HL-60/S4 treated with phorbol 12-myristate 13-acetate at 8.2 ng/mL for 4 days and 3 days (cell line): Measurements from ENCODE around the gene TRIM63.
"Not testable (repeated sequence)": the region's sequence is repeated elsewhere in the genome, so short reads cannot be mapped to it uniquely, and the experiment has no call there.

Experiments
- in situ Hi-C: fragments of 300-500 bp; cut with MboI; formaldehyde crosslinking; loops from 2 replicates; pipeline ENCODE4 v1.15.0; 2022; ENCODE audit warnings: low sequenced_read_pairs

Gene TRIM63

DNA sequence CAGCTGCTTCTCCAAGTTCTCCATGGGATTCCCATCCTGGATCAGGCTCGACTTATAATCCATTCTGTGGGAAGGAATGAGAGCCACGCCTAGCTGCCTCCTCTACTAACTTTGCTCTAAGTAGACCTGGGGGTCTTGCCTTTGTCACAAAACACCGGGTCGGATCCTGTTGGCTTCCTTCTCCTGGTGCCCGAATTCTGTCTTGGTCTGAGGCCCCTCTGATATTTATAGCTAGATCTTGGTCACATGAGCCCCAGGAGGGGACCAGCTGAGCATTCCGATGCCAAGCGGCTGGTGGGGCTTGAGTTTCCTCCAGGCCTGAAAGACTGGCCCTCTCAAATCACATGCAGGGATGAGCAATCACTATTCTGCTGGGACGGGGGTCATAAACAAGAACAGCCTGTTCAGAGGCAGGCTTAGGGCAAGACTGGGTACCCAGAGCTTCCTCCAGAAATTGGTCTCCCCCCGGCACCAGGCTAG is at the start of gene TRIM63:
TSS of gene TRIM63 (minus strand) at position 199 of the 480 bp plus-strand sequence. CDS start at position 63, 136 bp downstream.
- in situ Hi-C loops: no loop called here

DNA sequence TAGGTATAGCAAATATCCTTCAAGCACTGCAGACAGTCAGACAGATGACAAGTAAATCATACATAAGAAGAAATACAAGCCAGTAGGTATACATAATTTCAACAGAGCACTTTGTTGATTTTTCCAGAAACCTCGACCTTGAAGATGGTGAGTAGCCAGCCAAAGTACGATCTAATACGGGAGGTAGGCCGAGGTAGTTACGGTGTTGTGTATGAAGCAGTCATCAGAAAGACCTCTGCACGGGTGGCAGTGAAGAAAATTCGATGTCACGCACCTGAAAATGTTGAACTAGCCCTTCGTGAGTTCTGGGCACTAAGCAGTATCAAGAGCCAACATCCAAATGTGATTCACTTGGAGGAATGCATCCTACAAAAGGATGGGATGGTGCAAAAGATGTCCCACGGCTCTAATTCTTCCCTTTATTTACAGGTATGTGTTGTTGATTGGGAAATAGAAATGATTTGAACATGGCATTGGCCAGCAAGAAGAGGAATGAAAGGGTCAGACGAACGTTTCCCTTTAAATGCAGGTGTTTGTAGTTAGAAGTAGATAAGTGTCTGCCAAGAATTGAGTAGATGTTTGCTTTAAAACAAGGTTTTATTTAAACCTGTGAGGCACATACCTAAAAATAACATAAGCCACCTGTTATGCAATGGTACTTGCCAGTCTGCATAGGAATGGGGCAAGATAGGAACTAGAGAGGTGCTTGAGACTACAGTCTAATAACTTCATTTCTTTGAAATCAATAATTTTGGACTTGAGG is 46.9 kb upstream of the TRIM63 start:
- in situ Hi-C loops: no loop called here

DNA sequence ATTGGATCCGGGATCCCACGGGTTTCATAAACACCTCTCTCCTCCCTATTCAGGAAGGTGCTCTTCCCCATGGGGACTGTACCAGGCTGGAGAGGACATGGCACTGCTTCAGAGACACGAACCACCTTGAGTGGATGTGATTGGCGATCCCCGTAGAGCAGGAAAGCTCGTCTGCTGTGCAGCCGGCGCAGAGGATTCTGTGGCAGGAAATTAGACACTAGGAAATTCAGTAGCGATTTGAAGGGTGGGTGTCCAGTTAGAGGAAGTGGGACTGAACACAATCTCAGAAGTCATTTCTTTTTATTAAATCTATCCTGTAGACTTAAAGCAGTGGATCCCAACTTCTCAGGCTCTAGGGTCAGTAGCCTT is 45.0 kb upstream of the TRIM63 start:
- in situ Hi-C loops: no loop called here

GRCh38 chr1:26111530-26112406 is 44.3 kb upstream of the TRIM63 start, which contains the start of gene PDIK1L:
Gene PDIK1L, plus strand, starts transcription at chr1:26111824. Its CDS starts 2,485 bp downstream, at chr1:26114309.
- in situ Hi-C loops: no loop called here

GRCh38 chr1:26110731-26111529 is 43.5 kb upstream of the TRIM63 start:
- in situ Hi-C loops: no loop called here

GRCh38 chr1:26109229-26110164 is 42.1 kb upstream of the TRIM63 start:
- in situ Hi-C loops: loop anchor here (10.0 kb wide), 2 partner anchors 45 to 285 kb away; partner anchors contain the start of gene FAM110D

GRCh38 chr1:26105226-26105548 is 37.8 kb upstream of the TRIM63 start:
- in situ Hi-C loops: loop anchor here (10.0 kb wide), 2 partner anchors 50 to 290 kb away; partner anchors contain the start of gene FAM110D

DNA sequence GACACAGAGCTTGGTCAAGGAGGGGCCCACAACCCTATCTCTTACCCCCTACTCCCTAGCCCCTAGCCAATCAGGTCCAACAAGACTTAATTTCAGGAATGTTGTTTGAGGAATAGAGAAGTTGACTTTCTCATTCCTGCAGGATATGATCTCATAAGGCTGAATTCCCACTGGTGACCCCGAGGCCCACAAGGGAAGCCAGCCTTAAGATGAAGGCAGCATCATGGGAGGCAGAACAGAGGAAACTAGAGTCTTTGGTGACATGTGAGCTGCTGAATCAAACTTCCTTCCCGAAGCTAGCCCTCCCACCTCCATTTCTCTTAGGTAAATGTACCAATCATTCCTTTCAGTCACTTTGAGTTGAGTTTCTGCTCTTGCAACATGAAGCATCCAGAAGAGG is 35.1 kb upstream of the TRIM63 start:
- in situ Hi-C loops: loop anchor here (10.0 kb wide), 2 partner anchors 52 to 292 kb away; partner anchors contain the start of gene FAM110D

DNA sequence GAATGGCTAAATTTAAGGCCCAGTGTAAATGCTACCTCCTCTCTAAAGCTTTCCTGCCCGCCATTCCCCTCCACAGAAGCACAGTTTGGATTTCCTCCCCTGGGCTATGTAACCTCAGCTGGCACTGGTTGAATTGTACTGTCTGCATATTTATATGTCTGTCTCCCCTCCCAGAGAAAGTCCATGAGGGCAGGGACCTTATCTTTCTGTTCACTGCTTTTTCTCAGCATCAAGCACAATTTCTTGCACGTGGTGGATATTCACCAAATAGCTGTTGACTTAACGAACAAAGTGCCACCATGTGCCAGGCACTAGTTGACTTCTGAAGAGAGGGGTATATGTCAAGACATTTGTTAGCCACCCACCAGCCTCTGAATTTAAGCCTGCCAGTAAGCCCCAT is 34.7 kb upstream of the TRIM63 start:
- in situ Hi-C loops: loop anchor here (10.0 kb wide), 2 partner anchors 53 to 293 kb away; partner anchors contain the start of gene FAM110D

- in situ Hi-C loops: loop anchor here (10.0 kb wide), 2 partner anchors 55 to 295 kb away; partner anchors contain the start of gene FAM110D
These were observed 32.8 kb upstream of the TRIM63 start for GRCh38 chr1:26100204-26100603.

DNA sequence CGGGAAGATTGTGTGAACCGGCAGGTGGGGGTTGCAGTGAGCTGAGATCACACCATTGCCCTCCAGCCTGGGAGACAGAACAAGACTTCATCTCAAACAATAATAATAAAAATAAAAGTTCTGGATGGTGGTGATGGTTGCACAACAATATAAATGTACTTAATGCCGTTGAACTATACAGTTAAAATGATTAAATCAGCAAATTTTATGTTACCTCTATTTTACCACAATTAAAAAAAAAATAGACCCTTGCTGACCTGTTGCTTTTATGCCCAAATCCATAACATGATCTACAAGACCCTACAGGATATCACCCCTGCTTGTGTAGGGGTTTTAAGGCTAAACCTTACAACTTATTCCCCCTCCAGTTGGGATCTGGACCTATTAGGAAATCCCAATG is 32.4 kb upstream of the TRIM63 start:
- in situ Hi-C loops: loop anchor here (10.0 kb wide), 2 partner anchors 55 to 295 kb away; partner anchors contain the start of gene FAM110D

DNA sequence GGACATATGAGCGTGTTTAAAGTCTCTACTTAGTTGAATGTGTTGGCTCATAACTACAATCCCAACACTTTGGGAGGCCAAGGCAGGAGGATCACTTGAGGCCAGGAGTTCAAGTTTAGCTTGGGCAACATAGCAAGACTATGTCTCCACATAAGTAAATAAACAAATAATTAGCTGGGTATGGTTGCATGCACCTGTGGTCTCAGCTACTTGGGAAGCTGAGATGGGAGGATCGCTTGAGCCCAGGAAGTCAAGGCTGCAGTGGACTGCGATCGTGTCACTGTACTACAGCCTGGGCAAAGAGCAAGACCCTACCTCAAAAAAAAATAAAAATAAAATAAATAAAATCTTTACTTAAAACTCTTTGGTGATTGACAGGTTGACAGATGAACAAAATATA is 31.2 kb upstream of the TRIM63 start:
- in situ Hi-C loops: no loop called here

- in situ Hi-C loops: no loop called here
These were observed 30.3 kb upstream of the TRIM63 start for GRCh38 chr1:26097696-26098095.

- in situ Hi-C loops: no loop called here
These were observed 29.0 kb upstream of the TRIM63 start for GRCh38 chr1:26096471-26096870.

DNA sequence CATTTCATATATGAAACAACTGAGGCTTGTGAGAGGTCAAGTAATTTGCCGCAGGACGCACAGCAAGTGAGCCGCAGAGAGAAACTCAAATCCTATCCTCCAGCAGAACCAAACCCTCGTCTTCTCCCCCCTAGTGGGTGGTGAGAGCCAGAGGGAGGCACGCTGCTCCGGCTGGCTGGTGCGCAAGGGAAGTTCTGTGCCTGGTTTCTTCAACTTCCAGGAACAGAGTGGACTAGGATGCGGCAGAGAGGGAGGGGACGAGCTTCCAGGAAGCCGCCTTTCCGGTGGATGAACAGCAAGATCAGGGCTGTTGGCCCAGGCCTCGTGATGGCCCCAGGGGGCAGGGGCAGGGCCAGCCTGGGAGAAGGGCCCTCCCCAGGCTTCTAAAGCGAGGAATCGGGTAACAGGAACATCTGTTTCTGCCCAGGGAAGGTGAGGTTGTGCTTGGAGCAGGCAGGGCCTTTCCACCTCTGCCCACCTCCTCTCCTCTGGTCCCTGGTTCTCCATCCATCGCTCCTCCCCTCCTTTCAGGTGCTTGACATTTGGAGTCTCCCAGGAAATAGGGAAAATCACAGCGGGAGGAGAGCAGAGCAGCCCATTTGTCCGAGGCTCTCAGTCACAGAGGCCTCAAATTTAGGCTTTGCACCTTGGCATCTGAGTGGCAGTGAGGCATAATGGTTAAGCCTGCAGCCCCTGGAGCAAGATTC is 27.4 kb upstream of the TRIM63 start:
- in situ Hi-C loops: no loop called here

DNA sequence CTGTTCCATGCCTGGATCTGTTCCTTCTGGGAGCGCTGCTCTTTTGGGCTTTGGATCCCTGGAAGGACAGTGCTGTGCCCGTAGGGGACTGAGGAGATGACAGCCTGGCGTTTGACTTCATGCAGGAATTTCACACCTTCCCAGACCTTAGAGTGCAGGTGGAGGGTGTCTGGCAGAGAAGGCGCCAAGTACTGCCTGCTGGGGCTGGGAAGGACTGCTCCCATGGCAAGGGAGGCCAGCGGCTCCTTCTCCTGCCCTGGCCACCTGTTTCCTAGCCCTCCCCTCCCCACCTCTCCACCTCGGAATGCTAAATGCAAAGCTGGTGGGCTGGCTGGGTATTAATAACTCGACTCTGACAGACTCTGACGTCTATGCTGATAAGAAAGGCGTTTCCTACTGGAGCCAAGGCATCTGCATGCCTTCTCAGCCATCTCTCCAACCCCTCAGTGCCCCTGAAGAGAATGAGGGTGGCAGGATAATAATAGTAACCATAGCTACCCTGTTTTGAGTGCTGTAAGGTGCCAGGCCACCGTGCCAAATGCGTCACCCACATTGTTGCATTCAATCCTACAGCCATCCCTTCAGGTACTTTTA is 26.7 kb upstream of the TRIM63 start:
- in situ Hi-C loops: no loop called here

DNA sequence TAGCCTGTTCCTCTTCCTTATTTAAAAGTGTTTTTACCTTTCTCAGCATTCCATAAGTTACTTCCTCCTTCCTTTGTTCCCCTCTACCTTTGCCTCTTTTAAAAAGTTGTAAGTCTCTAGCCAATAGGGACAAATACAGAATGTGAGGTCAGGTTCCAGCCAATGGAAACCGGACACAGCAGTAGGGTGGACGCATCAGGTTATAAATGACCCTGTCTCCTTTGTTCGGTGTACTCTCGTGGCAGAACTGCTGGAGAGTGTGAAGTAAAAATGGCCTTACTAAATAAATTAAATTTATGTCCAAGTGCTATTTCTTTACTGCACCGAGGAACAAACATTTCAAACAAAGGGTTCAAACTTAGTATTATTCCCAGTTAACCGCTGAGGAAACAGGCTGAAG is 26.1 kb upstream of the TRIM63 start:
- in situ Hi-C loops: not testable (repeated sequence)

DNA sequence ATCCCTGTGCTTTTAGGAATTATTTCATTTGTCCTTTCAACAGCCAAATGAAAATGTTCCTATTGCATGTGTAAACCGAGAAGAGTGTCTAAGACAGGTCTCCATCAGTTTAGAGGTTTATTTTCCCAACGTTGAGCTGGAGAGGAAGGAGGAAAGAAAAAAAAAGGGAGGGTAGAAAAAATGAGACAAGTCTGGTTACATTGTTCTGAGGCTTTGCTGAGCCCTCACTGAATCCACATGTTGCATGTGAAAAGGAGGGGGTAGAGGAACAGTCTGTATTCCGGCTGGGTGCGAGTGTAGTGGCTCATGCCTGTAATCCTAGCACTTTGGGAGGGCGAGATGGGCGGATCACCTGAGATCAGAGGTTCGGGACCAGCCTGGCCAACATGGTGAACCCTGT is 25.0 kb upstream of the TRIM63 start:
- in situ Hi-C loops: no loop called here

DNA sequence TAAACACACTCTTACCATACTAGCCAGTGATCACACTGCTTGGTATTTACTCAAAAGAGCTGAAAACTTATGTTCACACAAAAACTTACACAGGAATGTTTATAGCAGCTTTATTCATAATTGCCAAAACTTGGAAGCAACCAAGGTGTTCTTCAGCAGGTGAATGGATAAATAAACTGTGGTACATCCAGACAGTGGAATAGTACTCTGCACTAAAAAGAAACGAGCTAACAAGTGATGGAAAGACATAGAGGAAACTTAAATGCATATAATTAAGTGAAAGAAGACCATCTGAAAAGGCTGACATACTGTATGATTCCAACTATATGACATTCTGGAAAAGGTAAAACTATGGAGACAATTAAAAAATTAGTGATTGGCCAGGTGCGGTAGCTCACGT is 23.5 kb upstream of the TRIM63 start:
- in situ Hi-C loops: no loop called here
